Activated CD8-positive, alpha-beta memory T cell treated with anti-CD3 and anti-CD28 coated beads for 48 hours (primary cell): ENCODE measurements around the gene ARHGAP45.

ENCODE experiments used
- DNase-seq, 3 experiments: peaks; one replicate each; pipeline ENCODE4 v3.0.0-alpha.2; 2020; ENCODE audit warnings: low read depth in 2 of 3, low spot score in 2 of 3

The ARHGAP45 gene

GRCh38 chr19:1053176-1054101 lies 13.5 kb upstream of the ARHGAP45 start:
- no peak for DNase-seq

GRCh38 chr19:1054102-1055027 lies 12.6 kb upstream of the ARHGAP45 start:
- no peak for DNase-seq

GRCh38 chr19:1055028-1055425 lies 11.9 kb upstream of the ARHGAP45 start:
- no peak for DNase-seq

- DNase-seq, result no peak
Measured at GRCh38 chr19:1055886-1056620, 10.9 kb upstream of the ARHGAP45 start.

- no peak for DNase-seq
Measured at GRCh38 chr19:1057176-1057855, 9.7 kb upstream of the ARHGAP45 start.

- no peak for DNase-seq
Measured at GRCh38 chr19:1058112-1058511, 8.9 kb upstream of the ARHGAP45 start.

GRCh38 chr19:1060689-1061088 lies 6.3 kb upstream of the ARHGAP45 start:
- DNase-seq, result no peak

- no peak for DNase-seq
Measured at GRCh38 chr19:1061987-1062386, 5.0 kb upstream of the ARHGAP45 start.

GRCh38 chr19:1062387-1063029 lies 4.5 kb upstream of the ARHGAP45 start:
- DNase-seq, result no peak

GRCh38 chr19:1063030-1063908 lies 3.7 kb upstream of the ARHGAP45 start:
- DNase-seq, result no peak

- no peak for DNase-seq
Measured at GRCh38 chr19:1063909-1064660, 2.9 kb upstream of the ARHGAP45 start.

- no peak for DNase-seq
Measured at GRCh38 chr19:1064661-1065605, 2.0 kb upstream of the ARHGAP45 start.

GRCh38 chr19:1065606-1066109 lies 1.3 kb upstream of the ARHGAP45 start:
- DNase-seq, result no peak

GRCh38 chr19:1066251-1066747 lies 668 bp upstream of the ARHGAP45 start:
- DNase-seq, result no peak

- no peak for DNase-seq
Measured at GRCh38 chr19:1067341-1067957, 482 bp downstream of the ARHGAP45 start.
